ENCODE results near the gene ARV1.
"Not testable (repeated sequence)": the region's sequence is repeated elsewhere in the genome, so short reads cannot be mapped to it uniquely, and the experiment has no call there.

Gene ARV1

GRCh38 chr1:230976825-230977747 lies 1.8 kb upstream of the ARV1 start:
- peak in 1 of 2 donors; percentile 6 for DNase-seq

DNA sequence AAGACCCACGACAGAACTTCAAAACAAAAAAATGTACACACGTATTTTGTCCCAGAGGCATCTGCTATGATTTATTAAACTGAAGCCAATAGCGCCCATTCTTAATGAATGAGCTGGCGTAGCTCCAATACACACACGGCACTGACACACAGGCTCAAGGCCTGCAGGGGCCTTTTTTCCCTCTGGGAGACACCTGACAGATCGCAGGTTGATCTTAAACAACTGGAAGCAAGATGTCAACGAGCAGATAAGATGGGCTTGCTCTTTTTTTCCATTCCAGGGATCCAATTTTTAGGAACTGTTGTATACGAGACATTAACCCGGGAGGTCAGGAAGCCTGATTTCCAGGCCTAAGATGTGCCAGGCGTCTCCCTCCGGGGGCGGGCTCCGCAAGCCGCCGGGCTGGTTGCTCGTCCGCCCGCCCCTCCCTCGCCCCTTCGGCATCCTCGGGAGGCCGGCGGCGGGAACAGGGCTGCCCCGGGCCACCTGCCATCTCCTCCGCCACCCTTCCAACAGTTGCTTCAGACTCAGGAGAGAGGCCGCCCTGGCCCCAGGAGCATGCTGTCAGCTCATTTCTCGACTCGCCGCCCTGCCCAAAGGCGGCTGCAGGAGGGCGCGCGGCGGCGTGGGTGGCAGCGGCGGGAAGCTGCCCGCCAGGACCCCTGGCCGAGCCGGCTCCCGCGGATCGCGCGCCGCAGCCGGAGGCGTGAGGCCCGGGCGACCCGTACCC lies 968 bp upstream of the ARV1 start:
- peak; percentile 19 to 25 for DNase-seq

- DNase-seq = no peak
These were observed 459 bp downstream of the ARV1 start for GRCh38 chr1:230979389-230979716.

DNA sequence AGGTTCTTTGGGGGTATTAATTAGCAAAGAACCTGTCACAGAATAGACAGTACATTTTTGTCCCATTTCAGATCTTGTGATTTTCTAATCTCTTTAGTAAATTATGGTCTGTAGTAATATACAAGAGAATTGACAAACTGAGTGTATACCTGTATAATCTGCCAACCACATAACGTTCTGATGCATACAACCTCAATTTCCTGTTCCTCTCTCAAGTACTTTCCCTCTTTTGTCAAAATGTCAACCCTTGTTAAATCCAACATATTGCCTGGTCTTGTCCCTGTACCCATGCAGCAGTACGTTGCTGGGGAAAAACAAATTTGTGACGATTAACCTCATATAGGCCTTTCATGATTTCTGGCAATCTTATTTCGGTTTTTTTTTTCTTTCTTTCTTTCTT lies 1.1 kb downstream of the ARV1 start:
- DNase-seq = no peak

GRCh38 chr1:230982696-230983095 lies 3.8 kb downstream of the ARV1 start:
- no peak for DNase-seq

GRCh38 chr1:230983811-230984210 lies 4.9 kb downstream of the ARV1 start:
- DNase-seq = no peak

GRCh38 chr1:230984622-230985515 lies 6.0 kb downstream of the ARV1 start:
- not testable (repeated sequence) for DNase-seq

DNA sequence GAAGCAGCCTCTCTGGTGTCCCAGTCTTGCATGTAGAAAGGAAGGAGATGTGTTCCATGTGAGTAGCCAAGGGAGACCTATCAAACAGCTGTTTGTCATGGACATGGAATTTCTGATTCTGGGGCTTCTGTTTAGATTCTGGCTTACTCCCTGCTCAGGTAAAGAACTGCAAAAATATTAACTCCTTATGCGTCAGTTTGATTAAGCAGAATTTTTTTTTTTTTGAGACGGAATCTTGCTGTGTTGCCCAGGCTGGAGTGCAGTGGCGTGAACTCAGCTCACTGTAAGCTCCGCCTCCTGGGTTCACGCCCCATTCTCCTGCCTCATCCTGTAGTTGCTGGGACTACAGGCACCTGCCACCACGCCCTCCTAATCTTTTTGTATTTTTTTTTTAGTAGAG lies 6.8 kb downstream of the ARV1 start:
- DNase-seq = no peak

DNA sequence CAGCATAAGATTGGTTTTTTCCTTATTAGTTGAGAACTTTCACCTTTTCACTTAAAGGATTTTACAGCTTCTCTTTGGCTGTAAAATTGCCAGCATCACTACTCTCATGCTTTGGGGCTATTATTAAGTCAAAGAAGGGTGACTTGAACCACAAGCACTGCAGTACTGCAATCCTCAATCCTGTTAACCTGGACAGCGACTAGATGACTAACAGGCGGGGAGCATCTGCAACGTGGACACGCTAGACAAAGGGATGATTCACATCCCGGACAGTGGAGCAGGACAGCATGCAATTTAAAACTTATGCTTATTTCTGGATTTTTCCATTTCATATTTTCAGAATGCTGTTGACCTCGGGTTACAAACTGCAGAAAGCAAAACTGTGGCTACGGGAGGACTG lies 8.1 kb downstream of the ARV1 start:
- no peak for DNase-seq

GRCh38 chr1:230987448-230987847 lies 8.6 kb downstream of the ARV1 start:
- DNase-seq = no peak

GRCh38 chr1:230992100-230992774 lies 13.3 kb downstream of the ARV1 start:
- DNase-seq = no peak

DNA sequence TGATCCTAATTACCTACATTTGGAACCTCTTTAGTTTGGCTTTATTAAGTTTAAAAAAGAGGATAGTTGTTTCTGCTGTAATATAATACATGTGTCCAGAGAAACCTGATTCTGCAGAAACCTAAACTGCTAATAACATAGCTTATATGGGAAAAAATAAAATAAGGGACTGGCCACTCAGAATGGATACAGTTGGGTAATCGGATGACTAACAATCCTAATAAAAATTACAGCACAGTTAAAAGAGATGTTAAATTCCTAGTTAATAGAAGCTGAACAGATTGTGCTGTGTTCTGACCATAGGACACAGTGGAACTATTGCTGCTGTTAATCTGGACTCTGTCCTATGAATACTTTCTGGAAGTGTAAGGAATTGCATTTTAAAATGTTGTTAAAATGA lies 16.0 kb downstream of the ARV1 start:
- DNase-seq = no peak

GRCh38 chr1:231000201-231000600 lies 21.3 kb downstream of the ARV1 start:
- DNase-seq = no peak

DNA sequence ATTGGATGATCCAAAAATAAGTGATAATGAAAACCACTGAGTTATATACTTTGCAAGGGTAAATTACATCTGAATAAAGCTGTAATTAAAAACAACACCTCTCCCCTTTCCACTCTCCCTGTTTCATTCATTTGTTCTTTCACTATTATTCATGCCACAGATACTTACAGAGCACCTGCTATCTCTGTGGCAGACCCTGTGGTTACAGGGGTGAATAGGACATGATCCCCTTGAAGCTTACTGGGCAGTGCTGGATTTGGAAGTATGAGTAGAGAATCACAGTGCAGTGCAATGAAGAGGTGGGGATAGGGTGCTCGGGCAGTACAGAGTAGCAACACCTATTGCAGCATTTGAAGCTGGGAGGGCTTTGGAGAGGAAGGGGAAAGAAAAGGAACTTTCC lies 21.7 kb downstream of the ARV1 start:
- DNase-seq = no peak

- DNase-seq = no peak
These were observed 23.0 kb downstream of the ARV1 start for GRCh38 chr1:231001892-231002291.

- DNase-seq = not testable (repeated sequence)
These were observed 28.6 kb downstream of the ARV1 start for GRCh38 chr1:231007535-231007934.

DNA sequence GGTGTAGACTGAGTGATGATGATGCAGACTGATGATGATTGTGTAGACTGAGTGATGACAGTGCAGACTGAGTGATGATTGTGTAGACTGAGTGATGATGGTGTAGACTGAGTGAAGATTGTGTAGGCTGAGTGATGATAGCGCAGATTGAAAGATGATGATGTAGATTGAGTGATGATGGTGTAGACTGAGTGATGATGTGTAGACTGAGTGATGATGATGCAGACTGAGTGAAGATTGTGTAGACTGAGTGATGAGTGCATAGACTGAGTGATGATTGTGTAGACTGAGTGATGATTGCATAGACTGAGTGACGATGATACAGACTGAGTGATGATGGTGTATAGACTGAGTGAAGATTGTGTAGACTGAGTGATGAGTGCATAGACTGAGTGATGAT lies 32.5 kb downstream of the ARV1 start:
- no peak for DNase-seq

- DNase-seq = no peak
These were observed 33.1 kb downstream of the ARV1 start for GRCh38 chr1:231011963-231012362.

- DNase-seq = no peak
These were observed 34.6 kb downstream of the ARV1 start for GRCh38 chr1:231013391-231014015.

DNA sequence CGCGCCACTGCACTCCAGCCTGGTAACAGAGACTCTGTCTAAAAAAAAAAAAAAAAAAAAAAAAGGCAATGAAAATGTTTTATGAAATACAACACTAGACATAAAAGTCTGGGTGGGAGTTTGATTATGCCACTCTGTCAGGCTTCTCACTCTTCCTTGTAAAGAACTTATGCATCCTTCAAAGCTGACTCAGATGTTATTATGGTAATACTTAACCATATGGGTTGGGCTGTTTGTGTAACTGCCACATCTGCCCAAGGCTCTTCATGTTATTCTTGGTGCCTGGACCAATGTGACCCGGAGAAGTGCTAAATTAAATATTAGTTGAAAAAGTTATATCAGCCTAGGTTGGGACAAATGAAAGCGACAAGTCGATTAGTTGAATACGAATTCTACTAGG lies 37.3 kb downstream of the ARV1 start:
- DNase-seq = no peak

GRCh38 chr1:231016966-231017365 lies 38.1 kb downstream of the ARV1 start:
- no peak for DNase-seq

GRCh38 chr1:231019711-231020110 lies 40.8 kb downstream of the ARV1 start:
- DNase-seq = no peak
